Heart left ventricle (tissue), 16 donors: ENCODE measurements around the gene SIGLEC1. TPM values are rescaled to one million over a fixed set of nuclear protein-coding genes. Genes with fewer than 3 reads are reported as not detected.

Experiments used
- ATAC-seq, 4 donors: fragments of 200-7000 bp; cut with Tn5 transposase; one replicate each; pipeline ENCODE4 v1.9.1; 2020 to 2022; ENCODE audit warnings: moderate library complexity in 4 of 4, mild to moderate bottlenecking in 3 of 4, moderate number of reproducible peaks in 1 of 4
- DNase-seq, 5 donors: peaks; one replicate each; pipeline ENCODE4 v3.0.0-alpha.2; 2020
- H3K27ac ChIP-seq, 12 donors: fragments of 200-600 bp; sonication (generic) in 4 of 12; one replicate each; pipeline versions ENCODE4 v1.5.0 to v1.8.0; 2016 to 2022; ENCODE audit warnings: mild to moderate bottlenecking in 2 of 12
- H3K27me3 ChIP-seq, 9 donors: fragments of 200-600 bp; sonication (generic) in 2 of 9; one replicate each; pipeline versions ENCODE4 v1.5.1 to v1.8.0; 2016 to 2022; ENCODE audit warnings: mild to moderate bottlenecking in 3 of 9
- H3K36me3 ChIP-seq, 9 donors: fragments of 200-600 bp; sonication (generic) in 2 of 9; one replicate each; pipeline versions ENCODE4 v1.5.0 to v1.8.0; 2018 to 2022; ENCODE audit warnings: mild to moderate bottlenecking in 2 of 9
- H3K4me1 ChIP-seq, 12 donors: fragments of 200-600 bp; sonication (generic) in 4 of 12; one replicate each; pipeline versions ENCODE4 v1.5.0 to v1.8.0; 2016 to 2022; ENCODE audit warnings: mild to moderate bottlenecking in 3 of 12
- H3K4me3 ChIP-seq, 12 donors: fragments of 200-600 bp; sonication (generic) in 4 of 12; one replicate each; pipeline versions ENCODE4 v1.5.0 to v1.8.0; 2017 to 2022; ENCODE audit warnings: mild to moderate bottlenecking in 9 of 12, moderate library complexity in 4 of 12
- H3K9me3 ChIP-seq, 12 donors: fragments of 200-600 bp; sonication (generic) in 4 of 12; one replicate each; pipeline versions ENCODE4 v1.5.0 to v1.8.0; 2016 to 2022; ENCODE audit warnings: mild to moderate bottlenecking in 1 of 12
- POLR2A ChIP-seq, 2 donors: fragments of 450-650 bp; IDR thresholded peaks; one replicate each; pipeline ENCODE4 v1.6.1; 2017; ENCODE audit warnings: antibody characterized with exemption in 2 of 2, mild to moderate bottlenecking in 2 of 2, moderate library complexity in 2 of 2
- WGBS, 4 donors: extraction: QIAGEN DNeasy Blood & Tissue Kit in 2 of 4; methylation state at CpG; one replicate each; pipeline versions ENCODE4 v1.1.5 to v1.1.7; 2013 to 2018; 5-methylcytosine and 5-hydroxymethylcytosine counted together
- intact Hi-C, 10 donors: fragments of 100-400 bp; cut with DNase I; formaldehyde crosslinking; loops; one replicate each; pipeline versions ENCODE4 v1.11.1 to v1.14.2; 2022
- polyA plus RNA-seq, 2 donors: library from polyadenylated mRNA; stranded (reverse); fragments of 200-250 nt; gene quantifications; one replicate each; pipeline ENCODE4 v1.2.3, GENCODE V29; 2013
- total RNA-seq, 9 donors: library from RNA; depleted of rRNA in 2 of 9; stranded (reverse); fragments of >200 nt in 2 of 9; fragmentation: NEBNext Ultra II Directional in 3 of 9; extraction: Animal tissue kit (Norgen Biotek cat#: 25700) in 3 of 9; gene quantifications; one replicate each; pipeline versions ENCODE4 v1.1.0 to v1.2.4, GENCODE V29; 2016 to 2023
- TF ChIP-seq, protein P1 (sequence below), 12 donors: fragments of 200-600 bp; sonication (generic) in 4 of 12; IDR thresholded peaks; one replicate each; pipeline versions ENCODE4 v1.5.0 to v1.8.0; 2018 to 2022; ENCODE audit warnings: antibody characterized with exemption in 12 of 12, mild to moderate bottlenecking in 5 of 12
- donor health status: ischemic (EF 13 %, LVEDD 7.1; RV severe dilation, severe dysfunction).
- donor health status: healthy with polysubstance abuse.
- donor health status: DM: no; HTN: yes; CAD: no.
- donor health status: DM: no; HTN: no; CAD: no.
- donor health status: ischemic (EF 25% LVEDD 6.9; RV normal size, moderate dysfunction).
- donor health status: ischemic (EF 25% LVEDD 5.7; RV mildly dilated, moderate dysfunction).
- donor health status: healthy.
- donor health status: DM: yes; HTN: yes; CAD: no.
- donor health status: ischemic (EF 35%, LVEDD 5.7; RV mildly dilated, moderate dysfunction).
- donor health status: nonischemic (EF 11% LVEDD 7.7; RV severe dilation, severe dysfunction).
- donor health status: DM: yes; HTN: yes; CAD: no.
- donor health status: PGD.
- donor health status: ischemic (EF 29% LVEDD 5.4; RV normal size, mild dysfunction).
- donor health status: nonischemic (EF 23%, LVEDD 6.1; RV moderate dilation, normal function).

Gene SIGLEC1
- total and polyA plus RNA-seq, 11 donors, result 1.5 to 51.9 (median 5.7) TPM

- H3K27me3 ChIP-seq, result no peaks in the 10 kb centered on the region
- H3K27ac ChIP-seq, result peak overlapping the region in 10 of 12 donors; percentile 8 to 78 (median 58)
- TF ChIP-seq, protein P1, sequence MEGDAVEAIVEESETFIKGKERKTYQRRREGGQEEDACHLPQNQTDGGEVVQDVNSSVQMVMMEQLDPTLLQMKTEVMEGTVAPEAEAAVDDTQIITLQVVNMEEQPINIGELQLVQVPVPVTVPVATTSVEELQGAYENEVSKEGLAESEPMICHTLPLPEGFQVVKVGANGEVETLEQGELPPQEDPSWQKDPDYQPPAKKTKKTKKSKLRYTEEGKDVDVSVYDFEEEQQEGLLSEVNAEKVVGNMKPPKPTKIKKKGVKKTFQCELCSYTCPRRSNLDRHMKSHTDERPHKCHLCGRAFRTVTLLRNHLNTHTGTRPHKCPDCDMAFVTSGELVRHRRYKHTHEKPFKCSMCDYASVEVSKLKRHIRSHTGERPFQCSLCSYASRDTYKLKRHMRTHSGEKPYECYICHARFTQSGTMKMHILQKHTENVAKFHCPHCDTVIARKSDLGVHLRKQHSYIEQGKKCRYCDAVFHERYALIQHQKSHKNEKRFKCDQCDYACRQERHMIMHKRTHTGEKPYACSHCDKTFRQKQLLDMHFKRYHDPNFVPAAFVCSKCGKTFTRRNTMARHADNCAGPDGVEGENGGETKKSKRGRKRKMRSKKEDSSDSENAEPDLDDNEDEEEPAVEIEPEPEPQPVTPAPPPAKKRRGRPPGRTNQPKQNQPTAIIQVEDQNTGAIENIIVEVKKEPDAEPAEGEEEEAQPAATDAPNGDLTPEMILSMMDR (IDR thresholded peaks at IDR 0.05), result no peak
- no peak for TF ChIP-seq POLR2A (IDR thresholded peaks at IDR 0.05)
- H3K36me3 ChIP-seq, result peaks cover 0 to 24% (median 0%) of the 10 kb centered on the region in 9 donors
- intact Hi-C loops, result no loop called here
- no peak overlapping the region for H3K4me3 ChIP-seq
- DNase-seq, result no peak
- peaks cover 0 to 23% (median 3%) of the 10 kb centered on the region in 12 donors for H3K4me1 ChIP-seq
- WGBS, 4 donors, result 81 to 86% (median 83%) methylated on average over 8 to 11 of the region's 11 CpGs
- no peaks in the 10 kb centered on the region for H3K9me3 ChIP-seq
- peak in 1 of 4 donors; percentile 13 for ATAC-seq
These were observed 47.0 kb upstream of the SIGLEC1 start for GRCh38 chr20:3759316-3759823.

- H3K4me3 ChIP-seq, result no peak overlapping the region
- no peaks in the 10 kb centered on the region for H3K9me3 ChIP-seq
- DNase-seq (peak in 3 of 5 donors; percentile 55 to 60 (median 59)), ATAC-seq (peak in 2 of 4 donors; percentile 43 to 50)
- H3K27ac ChIP-seq, result peak overlapping the region in 11 of 12 donors; percentile 35 to 78 (median 60)
- WGBS, 4 donors, result 40 to 62% (median 54%) methylated on average over 1 to 11 of the region's 11 CpGs; no CpG with 5 or more reads in 1 of the 4 donors
- H3K4me1 ChIP-seq, result peaks cover 0 to 24% (median 4%) of the 10 kb centered on the region in 12 donors
- no peaks in the 10 kb centered on the region for H3K27me3 ChIP-seq
- intact Hi-C loops, result no loop called here
- TF ChIP-seq, protein P1 (IDR thresholded peaks at IDR 0.05), result no peak
- no peak for TF ChIP-seq POLR2A (IDR thresholded peaks at IDR 0.05)
- H3K36me3 ChIP-seq, result peaks cover 0 to 24% (median 0%) of the 10 kb centered on the region in 9 donors
These were observed 46.2 kb upstream of the SIGLEC1 start for GRCh38 chr20:3758566-3758965.

DNA sequence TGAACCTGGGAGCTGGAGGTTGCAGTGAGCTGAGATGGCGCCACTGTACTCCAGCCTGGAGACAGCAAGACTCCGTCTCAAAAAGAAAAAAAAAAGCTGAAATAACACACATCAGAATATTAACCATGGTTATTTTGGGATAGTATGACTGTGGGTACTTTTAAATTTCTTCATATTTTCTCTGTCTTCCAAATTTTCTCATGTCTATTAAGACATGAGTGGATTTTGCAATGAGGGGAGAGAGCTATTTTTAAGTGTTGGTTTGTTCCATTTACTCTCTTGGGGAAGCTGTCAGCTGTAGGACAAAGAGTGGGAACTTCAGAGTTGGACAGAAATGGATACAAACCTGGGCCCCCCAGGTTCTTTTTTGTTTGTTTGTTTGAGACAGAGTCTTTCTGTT is 44.9 kb upstream of the SIGLEC1 start:
- ATAC-seq, result no peak
- H3K36me3 ChIP-seq, result peaks cover 0 to 24% (median 0%) of the 10 kb centered on the region in 9 donors
- intact Hi-C loops, result no loop called here

GRCh38 chr20:3755814-3756480 is 43.5 kb upstream of the SIGLEC1 start:
- H3K4me1 ChIP-seq, result peaks cover 0 to 48% (median 11%) of the 10 kb centered on the region in 12 donors
- 72 to 93% (median 74%) methylated on average over 2 to 5 of the region's 5 CpGs for WGBS, 4 donors
- peak overlapping the region in 3 of 12 donors; percentile 5 to 60 (median 33) for H3K27ac ChIP-seq
- H3K27me3 ChIP-seq, result peaks cover 0 to 4% (median 0%) of the 10 kb centered on the region in 9 donors
- intact Hi-C loops, result loop anchor here in 1 of 10 donors (2.0 kb wide), 1 partner anchor 19 kb away; no protein-coding TSS in a partner anchor
- TF ChIP-seq, protein P1 (IDR thresholded peaks at IDR 0.05), result no peak
- no peak for TF ChIP-seq POLR2A (IDR thresholded peaks at IDR 0.05)
- H3K9me3 ChIP-seq, result no peaks in the 10 kb centered on the region
- DNase-seq, result no peak
- no peak overlapping the region for H3K4me3 ChIP-seq
- no peak for ATAC-seq
- H3K36me3 ChIP-seq, result peaks cover 0 to 34% (median 7%) of the 10 kb centered on the region in 9 donors

More for the DNA sequence above, 44.9 kb upstream of the SIGLEC1 start:
- 74 to 83% (median 82%) methylated on average over 2 of the region's 2 CpGs for WGBS, 4 donors
- Histone ChIP-seq H3K4me1 (peaks cover 0 to 36% (median 9%) of the 10 kb centered on the region in 12 donors), H3K27me3 (no peaks in the 10 kb centered on the region), H3K4me3 (no peak overlapping the region), H3K9me3 (no peaks in the 10 kb centered on the region), H3K27ac (peak overlapping the region in 9 of 12 donors; percentile 39 to 78 (median 61))
- DNase-seq, result no peak
- no peak for TF ChIP-seq POLR2A (IDR thresholded peaks at IDR 0.05)
- TF ChIP-seq, protein P1 (IDR thresholded peaks at IDR 0.05), result no peak
